HCT116 (cell line): ENCODE data around the gene GP1BB. TPM values are rescaled to one million over a fixed set of nuclear protein-coding genes. Genes with fewer than 3 reads are reported as not detected.

Source experiments
- ATAC-seq: fragments of 200-7000 bp; cut with Tn5 transposase; 2 replicates; pipeline ENCODE4 v1.9.1; 2020; ENCODE audit warnings: mild to moderate bottlenecking, moderate library complexity
- BruUV-seq: library from RNA; stranded (reverse); fragments of 400-500 nt; replicated peaks from 2 replicates; lab custom pipeline; 2021; lab: Mats Ljungman, UMichigan
- CTCF ChIA-PET: fragments of 300-600 bp; sonication (Branson Sonifier 250); formaldehyde crosslinking; loops from one replicate; lab custom pipeline; 2021; ENCODE audit warnings: antibody characterized with exemption; lab: Charles Lee
- POLR2A ChIA-PET: fragments of 300-600, 350-600 bp; sonication (Branson Sonifier 250); formaldehyde crosslinking; loops from one replicate; lab custom pipeline; 2021; ENCODE audit warnings: antibody characterized with exemption; lab: Charles Lee
- RAD21 ChIA-PET, 2 experiments: fragments of 300-600 bp; sonication (Branson Sonifier 250); formaldehyde crosslinking; loops; one replicate each; lab custom pipeline; 2023; ENCODE audit warnings: low total read pairs in 2 of 2; ENCODE audit not compliant: uncharacterized antibody in 2 of 2, unreplicated experiment in 2 of 2, low non-redundant PET in 1 of 2; lab: Charles Lee
- DNase-seq: peaks from one replicate; pipeline ENCODE4 v3.0.0-alpha.2; 2010; ENCODE audit warnings: low read depth, low spot score
- H2AFZ ChIP-seq: fragments of 200-600 bp; shearing (Covaris generic), sonication (generic); 2 replicates; pipeline ENCODE4 v1.6.1; 2017; ENCODE audit warnings: low read depth, mixed run types, mixed read lengths, antibody characterized with exemption, low read length; ENCODE audit not compliant: poor library complexity, severe bottlenecking
- H3K27ac ChIP-seq: 2 replicates; pipeline ENCODE4 v1.5.1; 2012; ENCODE audit warnings: low read depth, low read length
- H3K27me3 ChIP-seq: fragments of 200-600 bp; sonication (generic); 2 replicates; pipeline ENCODE4 v1.6.1; 2016; ENCODE audit warnings: mixed run types, low read length, mixed read lengths; ENCODE audit not compliant: insufficient read depth
- H3K36me3 ChIP-seq, 2 experiments: fragments of 200-500 bp in 1 of 2; fragments of 200-600 bp in 1 of 2; sonication (Bioruptor generic) in 1 of 2; sonication (generic) in 1 of 2; 2 replicates each; pipeline versions ENCODE4 v1.5.1 to v1.6.1; 2014 to 2016; ENCODE audit warnings: low read length in 2 of 2, inconsistent platforms in 1 of 2, mixed read lengths in 1 of 2, mixed run types in 1 of 2; ENCODE audit not compliant: insufficient read depth in 2 of 2, control insufficient read depth in 1 of 2
- H3K4me1 ChIP-seq, 2 experiments: fragments of 200-600 bp in 1 of 2; sonication (generic) in 1 of 2; 2 replicates each; pipeline versions ENCODE4 v1.5.1 to v1.6.1; 2012 to 2017; ENCODE audit warnings: low read length in 2 of 2, inconsistent platforms in 1 of 2, mild to moderate bottlenecking in 1 of 2, mixed read lengths in 1 of 2, mixed run types in 1 of 2, moderate library complexity in 1 of 2; ENCODE audit not compliant: insufficient read depth in 2 of 2, control insufficient read depth in 1 of 2
- H3K4me2 ChIP-seq: fragments of 200-600 bp; sonication (generic); 2 replicates; pipeline ENCODE4 v1.6.1; 2017; ENCODE audit warnings: mixed run types, low read length, mixed read lengths
- H3K4me3 ChIP-seq, 2 experiments: fragments of 200-600 bp in 1 of 2; sonication (generic) in 1 of 2; replicated peaks in 1 of 2; 2 replicates each; pipeline ENCODE4 v1.5.1; 2011 to 2016; ENCODE audit warnings: low read length in 2 of 2, control low read depth in 1 of 2, low read depth in 1 of 2, mild to moderate bottlenecking in 1 of 2, mixed read lengths in 1 of 2, mixed run types in 1 of 2
- H3K79me2 ChIP-seq: fragments of 200-600 bp; sonication (generic); 2 replicates; pipeline ENCODE4 v1.6.1; 2017; ENCODE audit warnings: mild to moderate bottlenecking, mixed run types, low read length, moderate library complexity, mixed read lengths; ENCODE audit not compliant: insufficient read depth
- H3K9ac ChIP-seq: fragments of 200-600 bp; sonication (generic); 2 replicates; pipeline ENCODE4 v1.6.1; 2016; ENCODE audit warnings: low read length, mixed read lengths
- H3K9me2 ChIP-seq: fragments of 200-600 bp; sonication (generic), shearing (Covaris generic); 2 replicates; pipeline ENCODE4 v1.6.1; 2017; ENCODE audit warnings: mixed run types, mild to moderate bottlenecking, moderate library complexity; ENCODE audit not compliant: insufficient read depth
- H3K9me3 ChIP-seq, 2 experiments: fragments of 200-500 bp in 1 of 2; fragments of 200-600 bp in 1 of 2; sonication (Bioruptor generic) in 1 of 2; sonication (generic) in 1 of 2; 2 replicates each; pipeline ENCODE4 v1.6.1; 2014 to 2017; ENCODE audit warnings: low read length in 2 of 2, mixed read lengths in 2 of 2, inconsistent platforms in 1 of 2, low read depth in 1 of 2, mild to moderate bottlenecking in 1 of 2, mixed run types in 1 of 2, moderate library complexity in 1 of 2; ENCODE audit not compliant: control insufficient read depth in 1 of 2, insufficient read depth in 1 of 2
- H4K20me1 ChIP-seq: fragments of 200-600 bp; sonication (generic), shearing (Covaris generic); 2 replicates; pipeline ENCODE4 v1.6.1; 2017; ENCODE audit warnings: mixed run types, mild to moderate bottlenecking, moderate library complexity; ENCODE audit not compliant: insufficient read depth
- intact Hi-C: fragments of 100-400 bp; cut with micrococcal nuclease; formaldehyde crosslinking; loops from 2 replicates; pipeline ENCODE4 v1.10.0; 2022
- total RNA-seq: library from RNA; stranded (reverse); gene quantifications from one replicate; pipeline ENCODE4 v1.2.1, GENCODE V29; 2021; ENCODE audit not compliant: unreplicated experiment
- TF ChIP-seq, protein P1 (sequence below), 3 experiments: fragments of 200-600 bp in 1 of 3; sonication (generic) in 1 of 3; IDR thresholded peaks in 2 of 3; conservative IDR thresholded peaks in 1 of 3; 2 replicates each; pipeline ENCODE4 v1.5.1; 2012 to 2017; ENCODE audit warnings: low read depth in 2 of 3, low read length in 2 of 3, antibody characterized with exemption in 1 of 3, borderline replicate concordance in 1 of 3, control low read depth in 1 of 3, mild to moderate bottlenecking in 1 of 3, mixed read lengths in 1 of 3, mixed run types in 1 of 3, moderate library complexity in 1 of 3; ENCODE audit not compliant: insufficient read depth in 1 of 3
- TF ChIP-seq, protein P2 (sequence below): IDR thresholded peaks from 2 replicates; pipeline ENCODE4 v1.6.1; 2011; ENCODE audit warnings: mild to moderate bottlenecking, low read length, moderate library complexity; ENCODE audit not compliant: insufficient replicate concordance; ENCODE audit errors: extremely low read depth

Gene GP1BB
- total RNA-seq, 1 experiment from 2014 or later, result 4.8 TPM

DNA sequence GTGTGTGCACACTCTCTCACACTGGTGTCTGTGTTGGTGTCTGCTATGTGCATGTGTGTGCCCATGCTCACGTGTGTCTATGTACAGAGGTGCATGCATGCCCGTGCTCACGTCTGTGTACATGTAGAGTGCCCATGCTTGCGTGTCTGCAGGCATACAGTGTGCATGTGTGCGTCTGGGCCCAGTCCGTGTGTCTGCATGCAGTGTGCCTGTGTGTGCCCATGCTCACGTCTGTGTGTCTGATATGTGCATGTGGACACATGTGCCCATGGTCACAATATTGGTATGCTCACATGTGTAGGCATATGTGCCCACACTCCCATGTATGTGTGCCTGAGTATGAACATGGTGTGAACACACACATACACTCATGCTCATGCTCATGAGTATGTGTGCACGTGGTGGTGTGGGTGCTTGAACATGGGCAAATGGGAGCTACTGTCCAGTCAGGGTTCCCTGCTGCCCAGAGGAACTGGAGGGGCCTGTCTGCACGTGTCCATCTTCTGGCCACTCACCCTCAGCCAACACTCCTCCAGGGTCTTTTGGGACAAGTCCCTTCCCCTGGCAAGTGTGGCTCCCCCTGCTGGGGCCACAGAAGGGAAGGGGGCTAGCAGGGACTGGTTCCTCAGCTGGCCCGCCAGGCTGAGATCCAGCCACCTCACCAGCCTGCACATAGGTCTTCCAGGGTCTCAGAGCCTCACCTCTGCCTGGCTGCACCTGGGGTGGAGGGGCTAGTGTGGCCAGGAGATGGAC, 29.9 kb downstream of the GP1BB start:
- Histone ChIP-seq H3K4me1 (peaks cover 4 to 16% of the 10 kb centered on the region in 2 experiments; a peak in 3 of 4 replicates), H3K27ac (no peak overlapping the region), H3K9me2 (no peaks in the 10 kb centered on the region), H3K9me3 (no peaks in the 10 kb centered on the region), H4K20me1 (no peaks in the 10 kb centered on the region), H3K27me3 (no peaks in the 10 kb centered on the region), H3K9ac (no peak overlapping the region), H2AFZ (no peak overlapping the region), H3K79me2 (no peaks in the 10 kb centered on the region), H3K4me3 (no peak overlapping the region), H3K36me3 (no peaks in the 10 kb centered on the region), H3K4me2 (no peak overlapping the region)
- DNase-seq, result no peak
- TF ChIP-seq, protein P1, sequence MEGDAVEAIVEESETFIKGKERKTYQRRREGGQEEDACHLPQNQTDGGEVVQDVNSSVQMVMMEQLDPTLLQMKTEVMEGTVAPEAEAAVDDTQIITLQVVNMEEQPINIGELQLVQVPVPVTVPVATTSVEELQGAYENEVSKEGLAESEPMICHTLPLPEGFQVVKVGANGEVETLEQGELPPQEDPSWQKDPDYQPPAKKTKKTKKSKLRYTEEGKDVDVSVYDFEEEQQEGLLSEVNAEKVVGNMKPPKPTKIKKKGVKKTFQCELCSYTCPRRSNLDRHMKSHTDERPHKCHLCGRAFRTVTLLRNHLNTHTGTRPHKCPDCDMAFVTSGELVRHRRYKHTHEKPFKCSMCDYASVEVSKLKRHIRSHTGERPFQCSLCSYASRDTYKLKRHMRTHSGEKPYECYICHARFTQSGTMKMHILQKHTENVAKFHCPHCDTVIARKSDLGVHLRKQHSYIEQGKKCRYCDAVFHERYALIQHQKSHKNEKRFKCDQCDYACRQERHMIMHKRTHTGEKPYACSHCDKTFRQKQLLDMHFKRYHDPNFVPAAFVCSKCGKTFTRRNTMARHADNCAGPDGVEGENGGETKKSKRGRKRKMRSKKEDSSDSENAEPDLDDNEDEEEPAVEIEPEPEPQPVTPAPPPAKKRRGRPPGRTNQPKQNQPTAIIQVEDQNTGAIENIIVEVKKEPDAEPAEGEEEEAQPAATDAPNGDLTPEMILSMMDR (IDR thresholded peaks at IDR 0.05 in 2 of 3, conservative IDR thresholded peaks at IDR 0.05 in 1 of 3; ENCODE audit: borderline replicate concordance in 1 of 3, insufficient read depth in 1 of 3, low read depth in 2 of 3, low read length in 2 of 3), result peak in 2 of 3 experiments; percentile 24 to 31; a peak in 2 of 6 replicates
- TF ChIP-seq, protein P2, sequence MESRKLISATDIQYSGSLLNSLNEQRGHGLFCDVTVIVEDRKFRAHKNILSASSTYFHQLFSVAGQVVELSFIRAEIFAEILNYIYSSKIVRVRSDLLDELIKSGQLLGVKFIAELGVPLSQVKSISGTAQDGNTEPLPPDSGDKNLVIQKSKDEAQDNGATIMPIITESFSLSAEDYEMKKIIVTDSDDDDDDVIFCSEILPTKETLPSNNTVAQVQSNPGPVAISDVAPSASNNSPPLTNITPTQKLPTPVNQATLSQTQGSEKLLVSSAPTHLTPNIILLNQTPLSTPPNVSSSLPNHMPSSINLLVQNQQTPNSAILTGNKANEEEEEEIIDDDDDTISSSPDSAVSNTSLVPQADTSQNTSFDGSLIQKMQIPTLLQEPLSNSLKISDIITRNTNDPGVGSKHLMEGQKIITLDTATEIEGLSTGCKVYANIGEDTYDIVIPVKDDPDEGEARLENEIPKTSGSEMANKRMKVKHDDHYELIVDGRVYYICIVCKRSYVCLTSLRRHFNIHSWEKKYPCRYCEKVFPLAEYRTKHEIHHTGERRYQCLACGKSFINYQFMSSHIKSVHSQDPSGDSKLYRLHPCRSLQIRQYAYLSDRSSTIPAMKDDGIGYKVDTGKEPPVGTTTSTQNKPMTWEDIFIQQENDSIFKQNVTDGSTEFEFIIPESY, result no peak
- CTCF ChIA-PET, result interaction anchor here (0.7 kb wide), 1 partner anchor 23 kb away, joined by 4 read pairs; no protein-coding TSS in a partner anchor
- no TSS peak for BruUV-seq
- intact Hi-C loops, result no loop called here
- POLR2A ChIA-PET, result no interaction called here
- ATAC-seq, result no peak
- RAD21 ChIA-PET, result no interaction called here
